Lung microvascular endothelial cell (primary cell): ENCODE data around the gene GOLGA8R. TPM values are rescaled to one million over a fixed set of nuclear protein-coding genes. Genes with fewer than 3 reads are reported as not detected.
"Not testable (repeated sequence)": the region's sequence is repeated elsewhere in the genome, so short reads cannot be mapped to it uniquely, and the experiment has no call there.

Experiments used
- DNase-seq, 2 donors: peaks; one replicate each; pipeline versions ENCODE4 v3.0.0 to v3.0.0-alpha.2; 2010; ENCODE audit warnings: low read depth in 2 of 2
- total RNA-seq: library from RNA; depleted of rRNA; stranded (reverse); fragments of >200 nt; gene quantifications from 2 replicates; pipeline ENCODE4 v1.2.1, GENCODE V29; 2014

GOLGA8R gene, protein sequence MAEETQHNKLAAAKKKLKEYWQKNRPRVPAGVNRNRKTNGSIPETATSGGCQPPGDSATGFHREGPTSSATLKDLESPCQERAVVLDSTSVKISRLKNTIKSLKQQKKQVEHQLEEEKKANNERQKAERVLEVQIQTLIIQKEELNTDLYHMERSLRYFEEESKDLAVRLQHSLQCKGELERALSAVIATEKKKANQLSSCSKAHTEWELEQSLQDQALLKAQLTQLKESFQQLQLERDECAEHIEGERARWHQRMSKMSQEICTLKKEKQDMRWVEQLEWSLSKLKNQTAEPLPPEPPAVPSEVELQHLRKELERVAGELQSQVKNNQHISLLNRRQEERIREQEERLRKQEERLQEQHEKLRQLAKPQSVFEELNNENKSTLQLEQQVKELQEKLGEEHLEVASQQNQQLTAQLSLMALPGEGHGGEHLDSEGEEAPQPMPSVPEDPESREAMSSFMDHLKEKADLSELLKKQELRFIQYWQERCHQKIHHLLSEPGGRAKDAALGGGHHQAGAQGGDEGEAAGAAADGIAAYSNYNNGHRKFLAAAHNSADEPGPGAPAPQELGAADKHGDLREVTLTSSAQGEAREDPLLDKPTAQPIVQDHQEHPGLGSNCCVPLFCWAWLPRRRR
- total RNA-seq: 0.20 and 0.22 TPM in 2 replicates

DNA sequence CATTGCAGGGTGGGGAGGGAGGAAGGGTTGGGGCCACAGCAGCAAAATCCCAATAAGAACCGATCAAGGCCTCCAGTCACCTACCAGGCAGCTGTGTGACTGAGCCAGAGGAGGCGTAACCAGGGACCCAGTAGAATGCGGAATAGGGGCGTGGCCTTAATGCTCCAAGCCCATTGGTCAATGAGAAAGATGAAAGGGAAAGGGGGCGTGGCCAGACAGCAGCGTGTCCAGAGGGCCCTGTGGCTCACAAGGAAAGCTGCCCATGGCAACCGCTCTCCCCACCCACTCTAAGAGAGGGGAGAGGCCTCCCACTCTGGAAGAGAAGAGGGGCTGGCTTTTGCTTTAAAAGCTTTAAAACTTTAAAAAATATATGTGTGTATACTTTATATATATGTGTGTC is at the start of gene GOLGA8R:
Gene GOLGA8R, minus strand, starts transcription at position 101 of the 400 bp plus-strand sequence. Its CDS starts 98 bp downstream, at position 3.
- DNase-seq: not testable (repeated sequence)

- DNase-seq: not testable (repeated sequence)
Observed at GRCh38 chr15:30463849-30464248, 49.8 kb upstream of the GOLGA8R start.

DNA sequence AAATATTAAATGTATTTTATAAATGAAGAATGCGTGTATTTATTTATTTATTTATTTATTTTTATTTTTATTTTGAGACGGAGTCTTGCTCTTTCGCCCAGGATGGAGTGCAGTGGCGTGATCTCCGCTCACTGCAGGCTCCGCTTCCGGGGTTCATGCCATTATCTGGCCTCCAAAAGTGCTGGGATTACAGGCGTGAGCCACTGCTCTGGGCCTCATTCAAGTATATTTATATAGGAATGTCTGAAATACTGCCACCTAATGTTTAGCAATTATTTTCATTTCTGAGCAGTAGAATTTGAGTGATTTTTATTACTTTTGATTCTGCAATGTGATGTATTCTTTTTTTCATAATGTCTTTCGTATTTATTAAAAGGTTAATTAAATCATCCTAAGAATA is 48.1 kb upstream of the GOLGA8R start:
- DNase-seq: not testable (repeated sequence)

DNA sequence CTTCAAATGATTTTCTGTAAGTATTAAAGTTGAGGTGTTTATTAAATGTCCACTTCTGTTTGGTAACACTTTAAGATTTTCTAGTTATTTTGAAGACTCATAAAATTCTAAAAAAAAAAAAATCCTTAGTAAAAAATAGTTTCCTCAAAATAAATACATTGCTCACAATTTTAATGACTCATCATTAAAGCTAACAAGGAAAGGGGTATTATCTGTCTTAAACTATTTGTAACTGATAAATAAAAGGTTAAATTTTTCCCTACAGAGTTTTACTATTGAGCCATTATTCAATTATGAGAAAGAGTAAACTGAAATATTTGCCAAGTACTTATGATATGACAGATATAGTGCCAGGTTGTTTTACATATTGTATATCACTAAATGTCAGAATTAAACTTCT is 38.6 kb upstream of the GOLGA8R start:
- DNase-seq: not testable (repeated sequence)

DNA sequence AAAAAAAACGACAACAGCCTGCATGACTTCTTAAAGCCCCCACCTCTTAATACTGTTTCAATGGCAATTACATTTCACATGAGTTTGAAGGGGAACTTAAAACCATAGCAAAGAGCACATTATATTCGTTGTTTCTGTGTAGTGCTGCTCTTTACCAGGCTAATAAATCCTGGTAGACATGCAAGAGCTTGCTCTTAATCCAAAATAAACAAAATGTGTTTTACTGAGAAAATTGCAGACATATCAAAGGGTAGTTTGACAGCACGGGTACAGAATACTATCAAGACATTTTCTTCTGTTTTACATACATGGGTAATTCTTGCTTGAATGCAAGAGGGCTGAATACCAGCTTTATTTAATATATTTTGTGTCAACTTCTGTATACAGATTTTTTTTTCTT is 24.3 kb upstream of the GOLGA8R start:
- not testable (repeated sequence) for DNase-seq

DNA sequence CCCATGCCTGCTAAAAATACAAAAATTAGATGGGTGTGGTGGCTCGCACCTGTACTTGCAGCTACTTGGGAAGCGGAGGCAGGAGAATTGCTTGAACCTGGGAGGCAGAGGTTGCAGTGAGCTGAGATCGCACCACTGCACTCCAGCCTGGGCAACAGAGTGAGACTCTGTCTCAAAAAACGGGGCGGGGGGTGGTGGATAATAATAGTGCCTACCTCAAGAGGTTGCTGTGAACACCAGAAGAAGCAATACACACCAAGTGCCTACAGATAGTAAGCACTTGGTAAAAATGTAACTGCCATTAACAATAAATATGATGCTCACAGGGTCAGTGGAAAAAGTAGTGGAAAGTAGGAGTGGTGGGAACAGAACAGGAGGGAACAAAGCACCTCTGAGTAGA is 21.8 kb upstream of the GOLGA8R start:
- not testable (repeated sequence) for DNase-seq

DNA sequence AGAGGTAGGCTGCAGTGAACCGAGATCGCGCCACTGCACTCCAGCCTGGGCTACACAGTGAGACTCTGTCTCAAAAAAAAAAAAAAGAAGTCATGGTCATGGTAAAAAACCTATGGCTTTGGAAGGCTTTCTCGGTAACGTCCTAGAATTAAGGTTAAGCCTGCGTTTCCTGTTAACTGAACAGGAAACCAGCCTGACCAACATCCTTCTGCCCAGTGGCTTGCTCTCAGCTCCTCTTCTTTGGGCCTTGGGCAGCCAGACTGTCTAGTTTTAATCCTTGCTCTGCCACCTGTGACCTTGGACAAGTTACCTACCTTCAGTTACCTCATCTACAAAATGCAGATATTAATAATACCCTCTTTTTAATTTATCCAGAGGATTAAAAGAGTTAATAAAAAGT is 6.7 kb upstream of the GOLGA8R start:
- peak in 1 of 2 donors; percentile 1 for DNase-seq

- DNase-seq: peak in 1 of 2 donors; percentile 0
Observed at GRCh38 chr15:30407636-30408035, 6.4 kb downstream of the GOLGA8R start.

DNA sequence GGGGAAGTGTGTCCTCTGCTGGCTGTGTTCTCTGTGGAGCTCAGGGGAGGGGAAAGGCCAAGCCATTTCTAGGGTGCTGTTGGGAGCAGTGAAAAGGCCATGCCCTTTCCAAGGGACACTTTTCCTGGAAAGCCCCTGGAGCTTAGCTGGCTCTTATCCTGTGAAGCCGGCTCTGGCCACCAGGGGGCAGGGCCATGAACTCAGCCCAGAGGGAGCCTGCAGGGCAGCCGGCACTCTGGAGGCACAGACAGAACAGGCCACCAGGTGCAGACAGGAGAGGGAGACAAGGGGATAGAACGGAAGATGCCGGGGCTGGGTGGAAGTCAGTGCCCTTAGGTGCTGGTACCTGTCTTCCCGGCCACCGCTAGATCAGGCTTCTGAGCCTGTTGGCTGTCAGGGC is 15.1 kb downstream of the GOLGA8R start:
- DNase-seq: not testable (repeated sequence)

DNA sequence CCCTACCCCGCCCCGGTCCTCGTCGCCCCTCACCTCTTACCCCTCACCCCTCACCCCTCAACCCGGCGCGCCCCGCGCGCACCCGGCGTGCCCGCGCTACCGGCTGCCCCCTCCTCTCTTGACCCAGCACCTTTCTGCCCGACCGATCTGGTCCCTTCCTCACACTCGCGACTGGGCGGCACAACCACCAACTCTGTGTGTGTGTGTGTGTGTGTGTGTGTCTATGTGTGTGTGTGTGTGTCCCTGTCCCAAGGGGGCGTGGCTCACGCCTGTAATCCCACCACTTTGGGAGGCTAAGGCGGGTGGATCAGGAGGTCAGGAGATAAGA is 20.4 kb downstream of the GOLGA8R start:
- DNase-seq: not testable (repeated sequence)

DNA sequence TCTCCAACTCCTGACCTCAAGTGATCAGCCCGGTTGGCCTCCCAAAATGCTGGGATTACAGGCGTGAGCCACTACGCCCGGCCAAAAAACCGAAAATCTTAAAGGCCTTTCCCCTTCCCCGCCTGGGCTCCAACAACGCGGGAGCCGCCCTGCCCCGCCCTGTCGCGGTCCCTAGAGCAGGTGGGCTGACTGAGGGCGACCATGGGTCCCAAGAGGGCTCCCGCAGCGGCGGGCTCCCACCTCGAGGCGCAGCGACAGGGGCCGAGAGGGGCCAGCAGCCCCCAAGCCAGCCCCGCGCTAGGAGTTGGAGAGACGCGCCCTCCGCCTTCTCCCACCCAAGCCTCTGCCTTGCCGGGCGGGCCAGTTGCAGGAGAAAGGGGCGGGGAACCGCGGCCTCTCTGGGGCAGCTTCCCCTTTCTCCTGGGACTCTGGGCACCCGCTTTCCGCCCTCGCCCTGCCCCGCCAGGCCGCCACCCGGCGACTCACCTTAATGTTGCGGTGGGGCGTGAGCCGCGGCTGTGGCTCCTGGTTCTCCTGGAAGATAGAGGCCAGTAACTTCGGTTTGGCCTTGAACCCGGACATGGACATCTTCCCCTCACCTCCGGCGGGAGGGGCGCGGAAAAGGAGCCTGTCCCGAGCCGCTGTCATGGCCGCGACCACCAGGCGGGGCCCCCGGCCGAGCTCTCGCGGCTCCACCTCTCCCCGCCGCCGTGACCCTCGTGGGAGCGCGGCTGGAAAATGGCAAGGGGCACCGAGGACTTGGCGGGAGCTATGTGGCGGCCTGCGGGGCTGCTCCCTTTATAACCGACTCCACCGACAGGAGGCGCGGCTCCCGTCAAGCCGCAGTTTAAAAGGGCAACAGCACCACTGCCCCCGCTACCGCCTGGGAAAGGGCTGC is 21.0 kb downstream of the GOLGA8R start, which contains the start of gene CHRFAM7A:
Gene CHRFAM7A, minus strand, starts transcription at position 775 of the 898 bp plus-strand sequence. CDS start 10,189 bp downstream, outside the sequence.
- DNase-seq: not testable (repeated sequence)

GRCh38 chr15:30386318-30386887 is 27.7 kb downstream of the GOLGA8R start:
- DNase-seq: not testable (repeated sequence)

- DNase-seq: not testable (repeated sequence)
Observed at GRCh38 chr15:30377082-30377413, 37.0 kb downstream of the GOLGA8R start.

GRCh38 chr15:30376375-30377081 is 37.5 kb downstream of the GOLGA8R start:
- DNase-seq: not testable (repeated sequence)

DNA sequence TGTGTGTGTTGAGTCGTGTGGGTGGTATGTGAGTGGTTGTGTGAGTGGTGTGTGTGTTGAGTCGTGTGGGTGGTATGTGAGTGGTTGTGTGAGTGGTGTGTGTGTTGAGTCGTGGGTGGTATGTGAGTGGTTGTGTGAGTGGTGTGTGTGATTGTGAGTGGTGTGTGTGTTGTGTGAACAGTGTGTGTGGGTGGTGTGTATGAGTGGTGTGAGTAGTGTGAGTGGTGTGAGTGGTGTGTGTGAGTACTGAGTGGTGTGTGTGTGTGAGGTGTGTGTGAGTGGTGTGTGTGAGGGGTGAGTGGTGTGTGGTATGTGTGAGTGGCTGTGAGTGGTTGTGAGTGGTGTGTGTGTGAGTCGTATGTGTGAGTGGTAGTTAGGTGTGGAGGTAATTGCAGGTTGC is 38.2 kb downstream of the GOLGA8R start:
- peak in 1 of 2 donors; percentile 1 for DNase-seq

DNA sequence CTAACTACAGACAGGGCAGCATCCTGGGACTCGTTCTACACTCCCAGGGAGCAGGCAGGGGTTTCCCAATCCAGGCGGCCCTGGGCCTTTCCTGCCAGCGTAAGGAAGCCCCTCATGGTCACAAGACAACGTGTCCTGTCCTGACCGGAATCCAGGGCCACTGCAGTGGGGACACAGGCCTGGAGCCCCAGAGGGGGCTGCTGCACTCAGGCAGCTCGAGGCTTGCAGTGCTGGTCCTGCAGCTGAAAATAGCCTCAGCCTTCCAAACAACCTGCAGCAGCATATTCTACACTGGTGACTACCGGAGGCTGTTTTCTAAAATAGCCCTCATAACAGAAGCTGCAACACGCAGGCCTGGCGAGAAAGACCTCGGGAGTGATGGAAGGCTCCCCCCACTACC is 39.2 kb downstream of the GOLGA8R start:
- not testable (repeated sequence) for DNase-seq

DNA sequence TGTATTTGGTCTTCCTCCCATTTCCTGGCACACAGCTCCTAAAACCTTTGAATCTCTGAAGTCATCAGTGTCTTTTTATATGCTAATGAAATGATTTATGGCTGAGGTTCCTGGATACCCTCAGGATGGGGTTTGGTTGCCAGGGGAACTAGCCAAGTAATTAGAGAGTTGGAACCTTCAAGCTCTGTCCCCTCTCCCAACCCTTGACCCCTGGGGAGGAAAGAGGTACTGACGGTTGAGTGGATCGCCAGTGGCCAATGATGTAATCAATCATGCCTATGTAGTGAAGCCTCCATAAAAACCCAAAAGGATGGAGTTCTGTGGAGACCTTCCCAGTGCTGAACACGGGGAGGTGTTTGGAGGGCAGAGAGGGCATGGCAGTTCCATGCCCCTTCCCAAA is 45.8 kb downstream of the GOLGA8R start:
- DNase-seq: not testable (repeated sequence)

GRCh38 chr15:30367246-30367645 is 46.8 kb downstream of the GOLGA8R start:
- DNase-seq: not testable (repeated sequence)

DNA sequence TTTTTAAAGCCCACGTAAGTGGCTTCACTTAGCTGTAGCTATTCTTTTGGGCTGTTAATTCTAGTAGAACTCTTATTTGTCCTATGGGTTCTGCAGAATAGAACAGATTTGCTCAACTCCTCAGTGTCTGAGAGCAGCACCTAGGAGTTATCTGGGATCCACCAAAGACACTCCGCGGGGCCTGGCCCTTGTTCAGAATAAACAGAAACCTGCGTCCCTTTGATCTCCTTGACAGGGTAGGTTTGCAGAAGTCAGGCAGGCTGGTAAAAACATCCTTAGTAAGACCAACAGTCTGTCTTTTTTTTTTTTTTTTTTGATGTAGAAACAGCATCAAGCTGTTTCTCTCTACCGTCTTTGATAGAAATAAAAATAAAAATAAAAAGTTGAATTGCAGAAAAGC is 52.7 kb downstream of the GOLGA8R start:
- DNase-seq: not testable (repeated sequence)

DNA sequence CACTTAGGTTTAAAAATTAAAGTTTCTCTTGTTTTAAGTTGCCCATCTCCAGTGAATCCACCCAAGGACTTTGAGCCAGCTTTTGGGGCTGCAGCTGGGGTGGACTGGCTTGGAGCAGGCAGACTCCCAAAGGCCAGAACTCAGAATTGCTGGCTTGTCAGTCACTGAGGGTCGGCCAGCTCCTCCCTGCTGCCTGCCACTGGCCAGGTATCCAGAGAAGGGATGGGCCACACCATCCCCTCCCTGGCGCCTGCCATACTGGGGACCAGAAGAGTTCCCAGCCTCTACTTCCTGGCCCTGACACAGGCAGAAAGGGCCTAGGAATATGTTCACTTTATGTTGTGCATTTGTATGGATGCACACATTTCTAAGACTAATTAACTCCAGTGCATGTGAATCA is 53.1 kb downstream of the GOLGA8R start:
- not testable (repeated sequence) for DNase-seq

GRCh38 chr15:30355043-30355442 is 59.0 kb downstream of the GOLGA8R start:
- not testable (repeated sequence) for DNase-seq
